Measurements from ENCODE around the gene NUP210.

NUP210 gene

DNA sequence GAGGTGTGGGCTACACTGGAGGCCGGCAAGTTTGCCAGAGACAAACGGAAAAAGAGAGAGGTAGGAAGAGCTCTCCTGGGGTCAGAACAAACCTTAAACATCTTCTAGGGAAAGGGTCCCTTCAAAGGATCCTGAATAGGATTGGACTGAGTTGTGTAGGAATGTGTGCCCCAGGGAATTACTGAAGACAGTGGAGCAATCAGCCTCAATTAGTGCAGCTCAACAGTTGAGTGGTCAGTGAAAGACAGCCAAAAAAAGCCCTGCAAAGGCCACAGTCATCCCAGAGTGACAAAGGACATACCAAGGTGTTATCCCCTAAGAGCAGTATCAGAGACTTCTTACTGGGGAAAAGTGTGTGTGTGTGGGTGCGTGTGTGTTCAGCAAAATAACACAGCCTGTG is 70.3 kb downstream of the NUP210 start:
- TF ChIP-seq ZNF274 (IDR thresholded peaks at IDR 0.05; ENCODE audit: low read depth, low read length) (no peak), YY1 (IDR thresholded peaks at IDR 0.05; ENCODE audit: insufficient read depth, insufficient read length) (no peak), SUZ12 (IDR thresholded peaks at IDR 0.05; ENCODE audit: extremely low read depth, insufficient read depth, insufficient read length) (no peak)
- no peak overlapping the region for H3K9ac ChIP-seq (ENCODE audit: insufficient read length, low read depth)
- H3K27me3 ChIP-seq (ENCODE audit: insufficient read depth, insufficient read length) = no peaks in the 10 kb centered on the region
- DNase-seq (ENCODE audit: low read depth, low spot score) = peak; percentile 58
- peaks cover 45% of the 10 kb centered on the region for H3K4me1 ChIP-seq (ENCODE audit: insufficient read depth, insufficient read length)
- peaks cover 16% of the 10 kb centered on the region for H3K36me3 ChIP-seq (ENCODE audit: insufficient read depth, insufficient read length, low read length)
- H3K4me3 ChIP-seq (ENCODE audit: insufficient read length, low read depth) = no peak overlapping the region
- no peaks in the 10 kb centered on the region for H3K9me3 ChIP-seq (ENCODE audit: insufficient read depth, low read length)

GRCh38 chr3:13348661-13349396 is 71.3 kb downstream of the NUP210 start:
- TF ChIP-seq YY1 (IDR thresholded peaks at IDR 0.05; ENCODE audit: insufficient read depth, insufficient read length) = no peak
- no peak for TF ChIP-seq ZNF274 (IDR thresholded peaks at IDR 0.05; ENCODE audit: low read depth, low read length)
- no peak for TF ChIP-seq SUZ12 (IDR thresholded peaks at IDR 0.05; ENCODE audit: extremely low read depth, insufficient read depth, insufficient read length)
- peak; percentile 66 for DNase-seq (ENCODE audit: low read depth, low spot score)
- H3K4me3 ChIP-seq (ENCODE audit: insufficient read length, low read depth) = no peak overlapping the region
- peak overlapping the region; percentile 24 for H3K9ac ChIP-seq (ENCODE audit: insufficient read length, low read depth)
- no peaks in the 10 kb centered on the region for H3K27me3 ChIP-seq (ENCODE audit: insufficient read depth, insufficient read length)
- no peaks in the 10 kb centered on the region for H3K9me3 ChIP-seq (ENCODE audit: insufficient read depth, low read length)
- H3K4me1 ChIP-seq (ENCODE audit: insufficient read depth, insufficient read length) = peaks cover 37% of the 10 kb centered on the region
- H3K36me3 ChIP-seq (ENCODE audit: insufficient read depth, insufficient read length, low read length) = peaks cover 15% of the 10 kb centered on the region

DNA sequence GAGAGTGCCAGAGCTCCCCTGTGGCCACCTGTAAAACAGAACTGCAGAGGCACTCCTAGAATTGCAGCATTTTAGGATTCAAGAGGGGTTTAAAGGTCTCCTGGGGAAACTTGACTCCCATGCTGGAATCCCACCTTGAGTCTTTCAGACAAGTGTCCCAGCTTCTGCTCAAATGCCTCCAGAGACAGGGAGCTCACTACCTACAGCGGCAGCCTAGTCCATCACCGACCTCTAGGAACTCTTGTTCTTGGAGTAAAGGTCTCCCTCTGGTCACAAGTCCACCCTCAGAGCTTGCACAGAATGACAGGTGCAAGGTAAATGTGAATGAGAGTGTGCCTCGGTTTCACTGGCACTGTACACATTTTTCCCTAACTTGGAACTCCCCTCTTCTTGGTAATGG is 72.0 kb downstream of the NUP210 start:
- TF ChIP-seq YY1 (IDR thresholded peaks at IDR 0.05; ENCODE audit: insufficient read depth, insufficient read length) (no peak), SUZ12 (IDR thresholded peaks at IDR 0.05; ENCODE audit: extremely low read depth, insufficient read depth, insufficient read length) (no peak), ZNF274 (IDR thresholded peaks at IDR 0.05; ENCODE audit: low read depth, low read length) (no peak)
- Histone ChIP-seq H3K4me1 (ENCODE audit: insufficient read depth, insufficient read length) (peaks cover 34% of the 10 kb centered on the region), H3K9me3 (ENCODE audit: insufficient read depth, low read length) (no peaks in the 10 kb centered on the region), H3K27me3 (ENCODE audit: insufficient read depth, insufficient read length) (no peaks in the 10 kb centered on the region), H3K36me3 (ENCODE audit: insufficient read depth, insufficient read length, low read length) (peaks cover 8% of the 10 kb centered on the region), H3K4me3 (ENCODE audit: insufficient read length, low read depth) (no peak overlapping the region), H3K9ac (ENCODE audit: insufficient read length, low read depth) (peak overlapping the region; percentile 58)
- no peak for DNase-seq (ENCODE audit: low read depth, low spot score)

DNA sequence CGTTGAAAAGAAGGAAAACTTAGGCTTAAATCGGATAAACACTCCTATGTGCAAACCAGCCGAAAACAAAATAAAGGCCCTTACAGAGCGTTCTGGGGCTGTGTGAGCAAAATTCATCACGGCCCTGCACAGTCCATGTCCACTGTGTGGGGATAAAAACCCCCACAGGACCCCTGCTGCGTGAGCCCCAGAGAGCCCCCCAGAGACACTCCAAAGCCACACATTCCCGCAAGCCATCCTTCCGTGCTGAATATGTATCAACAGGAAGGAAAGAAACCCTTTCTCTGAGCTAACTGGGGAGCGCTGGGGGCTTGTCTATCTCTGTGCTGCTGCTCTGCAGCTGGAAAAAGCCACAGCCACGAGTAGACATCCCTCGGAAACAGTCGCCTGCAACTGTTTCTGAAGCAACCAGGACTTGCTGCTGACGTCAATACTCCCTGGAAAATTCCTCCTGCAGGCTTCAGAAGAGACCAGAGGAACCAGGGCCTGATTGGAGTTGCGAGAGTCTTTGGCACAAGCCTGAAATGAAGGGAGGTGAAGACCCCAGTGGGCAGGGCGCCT is 72.7 kb downstream of the NUP210 start:
- Histone ChIP-seq H3K36me3 (ENCODE audit: insufficient read depth, insufficient read length, low read length) (peaks cover 8% of the 10 kb centered on the region), H3K9ac (ENCODE audit: insufficient read length, low read depth) (peak overlapping the region; percentile 74), H3K4me3 (ENCODE audit: insufficient read length, low read depth) (peak overlapping the region; percentile 6), H3K9me3 (ENCODE audit: insufficient read depth, low read length) (no peaks in the 10 kb centered on the region), H3K27me3 (ENCODE audit: insufficient read depth, insufficient read length) (no peaks in the 10 kb centered on the region), H3K4me1 (ENCODE audit: insufficient read depth, insufficient read length) (peaks cover 29% of the 10 kb centered on the region)
- no peak for TF ChIP-seq YY1 (IDR thresholded peaks at IDR 0.05; ENCODE audit: insufficient read depth, insufficient read length)
- TF ChIP-seq ZNF274 (IDR thresholded peaks at IDR 0.05; ENCODE audit: low read depth, low read length) = no peak
- TF ChIP-seq SUZ12 (IDR thresholded peaks at IDR 0.05; ENCODE audit: extremely low read depth, insufficient read depth, insufficient read length) = no peak
- DNase-seq (ENCODE audit: low read depth, low spot score) = peak; percentile 63

DNA sequence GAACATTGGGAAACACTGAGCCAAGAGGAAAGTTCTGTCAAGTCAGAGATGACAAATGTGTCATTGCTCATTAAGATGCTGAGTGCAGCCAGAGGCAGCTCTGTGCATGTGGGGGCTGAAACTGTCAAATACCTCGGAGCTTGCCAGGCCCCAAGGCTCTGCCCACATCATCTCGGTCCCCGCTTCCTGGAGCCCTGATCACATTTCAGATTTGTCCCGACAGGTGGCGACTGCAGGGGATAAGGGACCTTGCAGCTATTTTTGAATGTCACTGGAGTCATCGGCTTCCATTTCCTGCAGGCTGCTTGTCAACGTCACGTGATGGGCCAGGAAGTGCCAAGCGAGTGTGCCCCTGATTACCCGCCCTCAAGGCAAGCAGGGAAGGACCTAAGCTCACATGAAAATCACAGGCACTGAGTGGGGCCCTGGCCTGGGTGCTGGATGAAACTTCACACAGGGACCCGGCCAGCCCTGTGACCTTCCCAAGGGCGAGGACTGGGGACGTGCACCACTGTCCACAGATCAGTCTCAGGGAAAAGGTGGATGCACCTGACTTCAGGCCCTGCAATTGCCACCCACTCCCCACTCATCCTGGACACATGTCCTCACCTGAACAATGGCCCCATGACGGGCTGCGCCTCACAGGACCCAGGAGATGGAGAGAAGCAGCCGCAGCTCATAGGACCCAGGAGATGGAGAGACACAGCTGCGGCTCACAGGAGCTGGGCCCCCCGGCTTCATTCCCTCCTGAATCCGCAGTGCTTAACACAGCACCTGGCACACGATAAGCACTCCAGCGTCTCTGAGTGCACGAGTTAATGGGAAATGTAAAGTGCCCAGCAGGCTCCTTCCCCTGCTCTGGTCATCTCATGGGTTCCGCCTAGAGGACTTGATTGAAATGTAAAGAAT is 73.4 kb downstream of the NUP210 start:
- H3K9me3 ChIP-seq (ENCODE audit: insufficient read depth, low read length) = no peaks in the 10 kb centered on the region
- peaks cover under 1% of the 10 kb centered on the region for H3K36me3 ChIP-seq (ENCODE audit: insufficient read depth, insufficient read length, low read length)
- H3K27me3 ChIP-seq (ENCODE audit: insufficient read depth, insufficient read length) = no peaks in the 10 kb centered on the region
- peak overlapping the region; percentile 74 for H3K9ac ChIP-seq (ENCODE audit: insufficient read length, low read depth)
- peak; percentile 82 for DNase-seq (ENCODE audit: low read depth, low spot score)
- H3K4me3 ChIP-seq (ENCODE audit: insufficient read length, low read depth) = no peak overlapping the region
- TF ChIP-seq YY1 (IDR thresholded peaks at IDR 0.05; ENCODE audit: insufficient read depth, insufficient read length) = no peak
- TF ChIP-seq SUZ12 (IDR thresholded peaks at IDR 0.05; ENCODE audit: extremely low read depth, insufficient read depth, insufficient read length) = no peak
- TF ChIP-seq ZNF274 (IDR thresholded peaks at IDR 0.05; ENCODE audit: low read depth, low read length) = no peak
- peaks cover 23% of the 10 kb centered on the region for H3K4me1 ChIP-seq (ENCODE audit: insufficient read depth, insufficient read length)

DNA sequence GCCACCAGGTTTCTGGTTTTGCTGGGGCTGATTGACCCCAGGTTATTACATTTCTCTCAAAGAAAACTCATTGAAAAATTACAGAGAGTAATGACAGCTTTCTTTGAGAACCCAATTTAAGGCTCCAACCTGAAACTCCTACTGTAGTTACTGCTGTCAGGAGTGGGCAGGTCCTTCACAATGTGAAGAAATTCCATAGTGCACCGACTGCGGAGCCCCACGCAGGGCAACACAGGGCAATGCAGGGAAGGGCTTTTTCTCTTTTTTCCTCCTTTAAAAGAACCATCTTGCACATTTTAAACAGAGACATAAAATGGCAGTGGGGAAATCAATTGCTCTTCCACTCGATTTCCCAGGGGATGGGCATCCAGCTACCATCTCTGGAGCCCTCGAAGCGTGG is 74.3 kb downstream of the NUP210 start:
- no peaks in the 10 kb centered on the region for H3K9me3 ChIP-seq (ENCODE audit: insufficient read depth, low read length)
- no peaks in the 10 kb centered on the region for H3K27me3 ChIP-seq (ENCODE audit: insufficient read depth, insufficient read length)
- H3K4me3 ChIP-seq (ENCODE audit: insufficient read length, low read depth) = no peak overlapping the region
- DNase-seq (ENCODE audit: low read depth, low spot score) = no peak
- no peak for TF ChIP-seq ZNF274 (IDR thresholded peaks at IDR 0.05; ENCODE audit: low read depth, low read length)
- no peak for TF ChIP-seq SUZ12 (IDR thresholded peaks at IDR 0.05; ENCODE audit: extremely low read depth, insufficient read depth, insufficient read length)
- no peak for TF ChIP-seq YY1 (IDR thresholded peaks at IDR 0.05; ENCODE audit: insufficient read depth, insufficient read length)
- no peak overlapping the region for H3K9ac ChIP-seq (ENCODE audit: insufficient read length, low read depth)
- H3K4me1 ChIP-seq (ENCODE audit: insufficient read depth, insufficient read length) = peaks cover 23% of the 10 kb centered on the region
- H3K36me3 ChIP-seq (ENCODE audit: insufficient read depth, insufficient read length, low read length) = no peaks in the 10 kb centered on the region

- Histone ChIP-seq H3K36me3 (ENCODE audit: insufficient read depth, insufficient read length, low read length) (peaks cover 2% of the 10 kb centered on the region), H3K27me3 (ENCODE audit: insufficient read depth, insufficient read length) (no peaks in the 10 kb centered on the region), H3K4me3 (ENCODE audit: insufficient read length, low read depth) (no peak overlapping the region), H3K9ac (ENCODE audit: insufficient read length, low read depth) (no peak overlapping the region), H3K9me3 (ENCODE audit: insufficient read depth, low read length) (no peaks in the 10 kb centered on the region), H3K4me1 (ENCODE audit: insufficient read depth, insufficient read length) (peaks cover 23% of the 10 kb centered on the region)
- no peak for DNase-seq (ENCODE audit: low read depth, low spot score)
- TF ChIP-seq ZNF274 (IDR thresholded peaks at IDR 0.05; ENCODE audit: low read depth, low read length) = no peak
- no peak for TF ChIP-seq SUZ12 (IDR thresholded peaks at IDR 0.05; ENCODE audit: extremely low read depth, insufficient read depth, insufficient read length)
- TF ChIP-seq YY1 (IDR thresholded peaks at IDR 0.05; ENCODE audit: insufficient read depth, insufficient read length) = no peak
Measured at GRCh38 chr3:13345284-13345683, 74.8 kb downstream of the NUP210 start.
